ENCODE results near the gene EBF3. TPM values are rescaled to one million over a fixed set of nuclear protein-coding genes. Genes with fewer than 3 reads are reported as not detected.

EBF3 gene
- total and polyA plus RNA-seq, 2 donors (not counting 3 experiments of a cell fraction or from before 2014, with no cell fraction given) = 0.92 to 2.7 TPM

DNA sequence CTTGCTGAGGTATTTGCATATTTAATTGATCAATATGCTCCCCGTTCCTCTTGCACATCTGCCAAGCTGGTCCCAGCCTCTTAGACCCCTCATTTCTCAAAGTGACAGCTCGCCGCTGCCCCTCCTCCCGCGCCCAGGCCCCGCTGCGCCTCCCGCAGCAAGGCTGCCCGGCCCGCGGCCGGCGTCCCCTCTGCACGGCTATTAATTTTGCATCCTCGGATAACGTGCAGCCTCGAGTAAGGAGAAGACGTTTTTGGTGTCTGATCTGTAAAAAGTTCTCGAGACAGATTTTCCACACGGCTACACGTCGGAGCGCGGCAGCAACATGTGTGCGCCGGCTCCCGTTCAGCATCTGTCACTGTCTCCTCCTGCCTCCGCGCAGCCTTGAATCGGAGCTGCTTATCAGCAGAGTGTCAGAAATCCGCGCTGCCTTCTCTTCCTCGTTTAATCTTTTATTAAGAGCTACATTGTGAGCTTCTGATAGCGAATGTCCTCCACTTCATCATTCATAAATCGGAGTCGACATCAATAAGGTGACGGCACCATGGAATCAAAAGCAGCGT, 65.3 kb downstream of the EBF3 start:
- H4K20me1 ChIP-seq (replicated peaks; ENCODE audit: control insufficient read depth, extremely low read depth, insufficient read depth, low read length) = no peaks in the 10 kb centered on the region
- intact Hi-C loops (cut with micrococcal nuclease) = no loop called here
- no peaks in the 10 kb centered on the region for H3K36me3 ChIP-seq (ENCODE audit: control insufficient read depth in 2 of 2, extremely low read depth in 1 of 2, insufficient read depth in 2 of 2, low read length in 2 of 2)
- H3K79me2 ChIP-seq (ENCODE audit: control insufficient read depth, insufficient read depth, low read length) = no peaks in the 10 kb centered on the region
- no peak overlapping the region for H3K4me2 ChIP-seq (ENCODE audit: insufficient read depth, low read length)
- TF ChIP-seq FOS (IDR thresholded peaks at IDR 0.05; ENCODE audit: borderline replicate concordance, insufficient read depth, low read length) (no peak), POLR2AphosphoS5 (IDR thresholded peaks at IDR 0.05; ENCODE audit: insufficient read depth, low read depth, low read length) (no peak), POLR2A (IDR thresholded peaks at IDR 0.05; ENCODE audit: low read depth, low read length) (no peak), MYC (IDR thresholded peaks at IDR 0.05; ENCODE audit: low read depth, low read length) (no peak), GATA2 (IDR thresholded peaks at IDR 0.05; ENCODE audit: insufficient read depth, insufficient read length, low read depth, low read length) (no peak), JUN (IDR thresholded peaks at IDR 0.05; ENCODE audit: borderline replicate concordance, insufficient read depth, insufficient read length, low read depth) (no peak), EZH2 (IDR thresholded peaks at IDR 0.05; ENCODE audit: borderline replicate concordance, low read depth, low read length, severe bottlenecking) (no peak)
- TF ChIP-seq, protein P1, sequence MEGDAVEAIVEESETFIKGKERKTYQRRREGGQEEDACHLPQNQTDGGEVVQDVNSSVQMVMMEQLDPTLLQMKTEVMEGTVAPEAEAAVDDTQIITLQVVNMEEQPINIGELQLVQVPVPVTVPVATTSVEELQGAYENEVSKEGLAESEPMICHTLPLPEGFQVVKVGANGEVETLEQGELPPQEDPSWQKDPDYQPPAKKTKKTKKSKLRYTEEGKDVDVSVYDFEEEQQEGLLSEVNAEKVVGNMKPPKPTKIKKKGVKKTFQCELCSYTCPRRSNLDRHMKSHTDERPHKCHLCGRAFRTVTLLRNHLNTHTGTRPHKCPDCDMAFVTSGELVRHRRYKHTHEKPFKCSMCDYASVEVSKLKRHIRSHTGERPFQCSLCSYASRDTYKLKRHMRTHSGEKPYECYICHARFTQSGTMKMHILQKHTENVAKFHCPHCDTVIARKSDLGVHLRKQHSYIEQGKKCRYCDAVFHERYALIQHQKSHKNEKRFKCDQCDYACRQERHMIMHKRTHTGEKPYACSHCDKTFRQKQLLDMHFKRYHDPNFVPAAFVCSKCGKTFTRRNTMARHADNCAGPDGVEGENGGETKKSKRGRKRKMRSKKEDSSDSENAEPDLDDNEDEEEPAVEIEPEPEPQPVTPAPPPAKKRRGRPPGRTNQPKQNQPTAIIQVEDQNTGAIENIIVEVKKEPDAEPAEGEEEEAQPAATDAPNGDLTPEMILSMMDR (IDR thresholded peaks at IDR 0.05; ENCODE audit: extremely low read depth in 1 of 2, insufficient read depth in 1 of 2, low read depth in 1 of 2, low read length in 2 of 2) = no peak
- TF ChIP-seq, protein P2, sequence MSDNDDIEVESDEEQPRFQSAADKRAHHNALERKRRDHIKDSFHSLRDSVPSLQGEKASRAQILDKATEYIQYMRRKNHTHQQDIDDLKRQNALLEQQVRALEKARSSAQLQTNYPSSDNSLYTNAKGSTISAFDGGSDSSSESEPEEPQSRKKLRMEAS (IDR thresholded peaks at IDR 0.05; ENCODE audit: insufficient read depth, insufficient read length) = no peak
- no peaks in the 10 kb centered on the region for H3K9me1 ChIP-seq (replicated peaks; ENCODE audit: control insufficient read depth, extremely low read depth, insufficient read depth, low read length)
- H2AFZ ChIP-seq (ENCODE audit: low read depth, low read length) = no peak overlapping the region
- no TSS peak for BruUV-seq (replicated peaks)
- dilution Hi-C loops (cut with MboI; ENCODE audit: extremely low pct_ligation_motif_present, low sequenced_read_pairs) = no loop called here
- FAIRE-seq = no peak
- H3K9ac ChIP-seq (replicated peaks; ENCODE audit: extremely low read depth, insufficient read depth, low read length) = no peak overlapping the region
- no peaks in the 10 kb centered on the region for H3K9me3 ChIP-seq (replicated peaks; ENCODE audit: control insufficient read depth, insufficient read depth, low read length)
- ChIA-PET CTCF (no interaction called here), POLR2A (no interaction called here)
- H3K4me3 ChIP-seq (replicated peaks in 1 of 3; ENCODE audit: insufficient read depth in 1 of 3, low read depth in 1 of 3, low read length in 3 of 3) = no peak overlapping the region
- DNase-seq (ENCODE audit: low read depth, low spot score) = no peak
- H3K27me3 ChIP-seq (ENCODE audit: control insufficient read depth in 2 of 2, insufficient read depth in 2 of 2, low read length in 2 of 2) = no peaks in the 10 kb centered on the region
- H3K27ac ChIP-seq (ENCODE audit: insufficient read depth, low read depth, low read length) = no peak overlapping the region
- no peaks in the 10 kb centered on the region for H3K4me1 ChIP-seq (ENCODE audit: control insufficient read depth, extremely low read depth, insufficient read depth, low read length)
